IMR-90 (cell line): ENCODE measurements around the gene AGPAT1. TPM values are rescaled to one million over a fixed set of nuclear protein-coding genes. Genes with fewer than 3 reads are reported as not detected.

Experiments used
- ATAC-seq: fragments of 200-7000 bp; cut with Tn5 transposase; 2 replicates; pipeline ENCODE4 v1.9.1; 2020; ENCODE audit warnings: low read depth, mild to moderate bottlenecking, moderate library complexity
- BruUV-seq: library from RNA; stranded (reverse); fragments of 400-500 nt; replicated peaks from 2 replicates; lab custom pipeline; 2021; lab: Mats Ljungman, UMichigan
- CTCF ChIA-PET: fragments of 300-600 bp; formaldehyde crosslinking; extraction: SDS; loops from one replicate; lab custom pipeline; 2021; ENCODE audit warnings: antibody characterized with exemption; lab: Yijun Ruan, JAX
- POLR2A ChIA-PET: fragments of 300-600 bp; sonication (Branson Sonifier 250); formaldehyde crosslinking; loops from one replicate; lab custom pipeline; 2022; ENCODE audit warnings: antibody characterized with exemption; ENCODE audit not compliant: unreplicated experiment; lab: Charles Lee
- DNase-seq: peaks from one replicate; pipeline ENCODE4 v3.0.0; 2013
- H2AFZ ChIP-seq: replicated peaks from 2 replicates; pipeline ENCODE3; 2013; ENCODE audit warnings: low read length, mild to moderate bottlenecking; ENCODE audit not compliant: poor library complexity
- H2AK5ac ChIP-seq: 2 replicates; pipeline ENCODE4 v1.6.1; 2013; ENCODE audit warnings: low read depth, low read length, inconsistent platforms
- H2AK9ac ChIP-seq: replicated peaks from 2 replicates; pipeline ENCODE3; 2013; ENCODE audit warnings: mild to moderate bottlenecking, low read depth, low read length, moderate library complexity; ENCODE audit not compliant: poor library complexity
- H2BK120ac ChIP-seq: 2 replicates; pipeline ENCODE4 v1.6.1; 2013; ENCODE audit warnings: low read depth, low read length, inconsistent platforms
- H2BK15ac ChIP-seq: 3 replicates; pipeline ENCODE4 v1.6.1; 2013; ENCODE audit warnings: low read depth, low read length, inconsistent platforms
- H2BK20ac ChIP-seq: 2 replicates; pipeline ENCODE4 v1.6.1; 2013; ENCODE audit warnings: low read depth, mild to moderate bottlenecking, inconsistent platforms, low read length, moderate library complexity
- H2BK5ac ChIP-seq: 2 replicates; pipeline ENCODE4 v1.6.1; 2013; ENCODE audit warnings: mild to moderate bottlenecking, low read depth, low read length, inconsistent platforms; ENCODE audit not compliant: poor library complexity, severe bottlenecking
- H3K14ac ChIP-seq: replicated peaks from 2 replicates; pipeline ENCODE4 v1.6.1; 2013; ENCODE audit warnings: low read depth, low read length, inconsistent platforms
- H3K18ac ChIP-seq: 2 replicates; pipeline ENCODE4 v1.6.1; 2013; ENCODE audit warnings: low read depth, low read length, control low read depth
- H3K23ac ChIP-seq: 2 replicates; pipeline ENCODE4 v1.6.1; 2013; ENCODE audit warnings: low read depth, low read length, inconsistent platforms
- H3K27ac ChIP-seq: 2 replicates; pipeline ENCODE4 v1.5.1; 2013; ENCODE audit warnings: mild to moderate bottlenecking, control low read depth, low read length; ENCODE audit not compliant: insufficient read depth
- H3K27me3 ChIP-seq: 2 replicates; pipeline ENCODE4 v1.6.1; 2013; ENCODE audit warnings: low read length; ENCODE audit not compliant: control insufficient read depth, insufficient read depth
- H3K36me3 ChIP-seq: 2 replicates; pipeline ENCODE4 v1.6.1; 2013; ENCODE audit warnings: low read length, mixed read lengths; ENCODE audit not compliant: control insufficient read depth, insufficient read depth
- H3K4ac ChIP-seq: 2 replicates; pipeline ENCODE4 v1.6.1; 2013; ENCODE audit warnings: low read depth, low read length, inconsistent platforms
- H3K4me1 ChIP-seq: 2 replicates; pipeline ENCODE4 v1.6.1; 2013; ENCODE audit warnings: low read length, mixed read lengths; ENCODE audit not compliant: control insufficient read depth, insufficient read depth
- H3K4me2 ChIP-seq: 2 replicates; pipeline ENCODE4 v1.6.1; 2013; ENCODE audit warnings: low read depth, mild to moderate bottlenecking, control low read depth, low read length, moderate library complexity
- H3K4me3 ChIP-seq: 2 replicates; pipeline ENCODE4 v1.5.1; 2013; ENCODE audit warnings: low read depth, mild to moderate bottlenecking, control low read depth, low read length, moderate library complexity; ENCODE audit not compliant: insufficient read depth
- H3K56ac ChIP-seq: 2 replicates; pipeline ENCODE4 v1.6.1; 2013; ENCODE audit warnings: low read length, inconsistent platforms; ENCODE audit not compliant: insufficient read depth; ENCODE audit errors: extremely low read depth
- H3K79me1 ChIP-seq, 2 experiments: 2 replicates each; pipeline ENCODE4 v1.6.1; 2013; ENCODE audit warnings: low read length in 2 of 2, inconsistent platforms in 1 of 2, low read depth in 1 of 2
- H3K9ac ChIP-seq: 2 replicates; pipeline ENCODE4 v1.6.1; 2013; ENCODE audit warnings: low read depth, low read length, control low read depth
- H3K9me1 ChIP-seq: 2 replicates; pipeline ENCODE4 v1.6.1; 2013; ENCODE audit warnings: low read length, inconsistent platforms; ENCODE audit not compliant: insufficient read depth
- H3K9me3 ChIP-seq: 2 replicates; pipeline ENCODE4 v1.6.1; 2013; ENCODE audit warnings: low read length; ENCODE audit not compliant: control insufficient read depth, insufficient read depth
- H4K20me1 ChIP-seq: 2 replicates; pipeline ENCODE4 v1.6.1; 2013; ENCODE audit warnings: low read length, inconsistent platforms; ENCODE audit not compliant: insufficient read depth
- H4K5ac ChIP-seq: 2 replicates; pipeline ENCODE4 v1.6.1; 2013; ENCODE audit warnings: mild to moderate bottlenecking, low read depth, low read length, control low read depth
- H4K8ac ChIP-seq, 2 experiments: 2 replicates each; pipeline ENCODE4 v1.6.1; 2013; ENCODE audit warnings: low read depth in 2 of 2, low read length in 2 of 2, control low read depth in 1 of 2, inconsistent platforms in 1 of 2
- H4K91ac ChIP-seq: 2 replicates; pipeline ENCODE4 v1.6.1; 2013; ENCODE audit warnings: low read depth, low read length, inconsistent platforms; ENCODE audit not compliant: insufficient read depth
- CEBPB ChIP-seq: IDR thresholded peaks from 2 replicates; pipeline ENCODE4 v1.6.1; 2012; ENCODE audit warnings: low read depth, low read length, improper control_type of control experiment
- CHD1 ChIP-seq: IDR thresholded peaks from 2 replicates; pipeline ENCODE4 v1.6.1; 2012; ENCODE audit warnings: low read depth, low read length, improper control_type of control experiment
- CTCF ChIP-seq: conservative IDR thresholded peaks from 2 replicates; pipeline ENCODE4 v1.5.1; 2012; ENCODE audit warnings: mild to moderate bottlenecking, low read depth, low read length, improper control_type of control experiment
- ELK1 ChIP-seq: fragments of 150-350 bp; IDR thresholded peaks from 2 replicates; pipeline ENCODE4 v1.6.1; 2016; ENCODE audit warnings: low read depth, mild to moderate bottlenecking, low read length, moderate library complexity, borderline replicate concordance
- FOS ChIP-seq: fragments of 150-350 bp; IDR thresholded peaks from 2 replicates; pipeline ENCODE4 v1.6.1; 2016; ENCODE audit warnings: low read depth, low read length
- MAFK ChIP-seq: IDR thresholded peaks from 2 replicates; pipeline ENCODE4 v1.6.1; 2012; ENCODE audit warnings: low read depth, low read length, improper control_type of control experiment
- MAZ ChIP-seq: IDR thresholded peaks from 2 replicates; pipeline ENCODE4 v1.6.1; 2012; ENCODE audit warnings: low read depth, mild to moderate bottlenecking, low read length, improper control_type of control experiment, moderate library complexity, borderline replicate concordance
- NFE2L2 ChIP-seq: fragments of 150-350 bp; IDR thresholded peaks from 2 replicates; pipeline ENCODE4 v1.6.1; 2016; ENCODE audit warnings: low read depth, mild to moderate bottlenecking, low read length
- POLR2A ChIP-seq: IDR thresholded peaks from 2 replicates; pipeline ENCODE4 v1.6.1; 2012; ENCODE audit warnings: mild to moderate bottlenecking, low read depth, low read length
- RAD21 ChIP-seq: IDR thresholded peaks from 2 replicates; pipeline ENCODE4 v1.6.1; 2012; ENCODE audit warnings: low read length, improper control_type of control experiment
- RCOR1 ChIP-seq: IDR thresholded peaks from 2 replicates; pipeline ENCODE4 v1.6.1; 2012; ENCODE audit warnings: mild to moderate bottlenecking, low read length, improper control_type of control experiment; ENCODE audit not compliant: insufficient replicate concordance
- RFX5 ChIP-seq: IDR thresholded peaks from 2 replicates; pipeline ENCODE4 v1.8.0; 2012; ENCODE audit warnings: low read depth, mild to moderate bottlenecking, low read length, moderate library complexity
- SMC3 ChIP-seq: fragments of 150-350 bp; IDR thresholded peaks from 2 replicates; pipeline ENCODE4 v1.6.1; 2016; ENCODE audit warnings: low read depth, mild to moderate bottlenecking, antibody characterized with exemption, low read length, moderate library complexity
- WGBS, 2 experiments: methylation state at CpG; one replicate each; pipeline versions ENCODE4 v1.1.5 to v1.1.7; 2013; ENCODE audit warnings: missing lambda C conversion rate in 2 of 2; ENCODE audit not compliant: insufficient read length in 1 of 2; ENCODE audit errors: extremely low coverage in 2 of 2; 5-methylcytosine and 5-hydroxymethylcytosine counted together
- dilution Hi-C: fragments of 300-500 bp; cut with HindIII; formaldehyde crosslinking; loops from one replicate; pipeline ENCODE4 v1.14.3; 2018; ENCODE audit warnings: low sequenced_read_pairs; ENCODE audit not compliant: unreplicated experiment
- in situ Hi-C: fragments of 300-500 bp; cut with MboI; formaldehyde crosslinking; loops from 3 replicates; pipeline ENCODE4 v1.14.3; 2019; ENCODE audit warnings: low sequenced_read_pairs, inconsistent platforms, mixed read lengths
- intact Hi-C: fragments of 100-400 bp; cut with micrococcal nuclease; formaldehyde crosslinking; loops from 2 replicates; pipeline ENCODE4 v1.10.0; 2022
- polyA plus RNA-seq, 3 experiments: library from polyadenylated mRNA; depleted of rRNA; stranded (reverse); fragments of >200 nt; gene quantifications; 2 replicates each; pipeline ENCODE4 v1.2.3, GENCODE V29; 2012; ENCODE audit warnings: low replicate concordance in 1 of 3
- total RNA-seq: library from RNA; depleted of rRNA; stranded (reverse); fragments of >200 nt; gene quantifications from 2 replicates; pipeline ENCODE4 v1.2.3, GENCODE V29; 2012
- TF ChIP-seq, protein P1 (sequence below): fragments of 150-350 bp; IDR thresholded peaks from 2 replicates; pipeline ENCODE4 v1.6.1; 2017; ENCODE audit warnings: mild to moderate bottlenecking, antibody characterized with exemption, low read length, low read depth

The AGPAT1 gene
- total and polyA plus RNA-seq, 2 of the 4 experiments (the other 2 are of a cell fraction) = 27.2 to 116 TPM

DNA sequence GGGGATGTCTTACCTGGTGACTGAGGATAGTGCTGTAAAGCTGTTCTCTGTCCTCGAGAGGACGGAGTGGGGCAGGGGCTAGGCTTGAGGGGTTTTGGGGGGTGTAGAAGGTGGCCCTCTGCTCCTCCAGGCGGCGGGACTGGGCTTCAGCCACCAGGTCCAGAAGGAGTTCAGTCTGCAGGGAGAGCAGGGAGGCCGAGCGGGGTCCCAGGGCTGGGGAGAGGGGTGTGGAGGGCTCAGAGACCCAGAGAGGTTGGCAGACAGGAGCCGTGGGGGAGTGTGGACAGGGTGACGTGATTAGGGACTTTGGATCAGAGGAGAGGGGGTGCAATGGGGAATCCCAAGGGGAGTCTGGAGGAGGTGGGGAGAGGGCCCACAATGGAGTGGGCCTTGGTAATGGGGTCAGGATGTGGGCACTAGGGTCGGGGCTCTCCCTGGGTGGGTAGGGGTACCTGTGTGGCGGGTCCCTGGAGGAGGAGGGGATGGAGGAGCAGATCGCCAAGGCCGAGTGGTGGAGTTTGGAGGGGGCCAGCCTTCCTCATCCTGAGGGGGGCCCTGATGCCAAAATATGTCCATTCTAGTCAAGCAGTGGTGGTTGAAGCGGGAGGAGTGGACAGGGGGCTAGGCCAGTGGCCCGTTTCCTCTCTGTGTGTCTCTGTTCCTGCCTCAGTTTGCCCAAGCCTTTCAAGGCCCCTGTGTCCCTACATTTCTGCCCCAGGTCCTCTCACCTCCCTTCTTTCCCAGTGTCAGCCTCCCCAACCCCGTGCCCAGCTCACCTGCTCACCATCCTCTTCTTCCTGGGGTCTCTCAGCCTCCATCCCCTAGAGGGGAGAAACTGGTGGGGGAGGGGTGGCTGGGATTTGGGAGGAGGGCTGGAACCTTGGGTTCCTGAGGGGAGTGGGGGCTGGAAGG is 16.1 kb upstream of the AGPAT1 start:
- H3K9me1 ChIP-seq = peaks cover 23% of the 10 kb centered on the region
- no peaks in the 10 kb centered on the region for H4K20me1 ChIP-seq
- ATAC-seq (no peak), DNase-seq (no peak)
- no peak overlapping the region for H3K56ac ChIP-seq
- H2BK120ac ChIP-seq = peak overlapping the region; percentile 85
- peak overlapping the region; percentile 95 for H2BK5ac ChIP-seq
- H3K36me3 ChIP-seq = peaks cover 11% of the 10 kb centered on the region
- H3K23ac ChIP-seq = no peak overlapping the region
- in situ Hi-C loops (loop anchor here (5.0 to 25.0 kb wide), 2 partner anchors 75 to 770 kb away; partner anchors contain the start of genes BRD2 and HLA-DMA), dilution Hi-C loops (no loop called here), intact Hi-C loops (no loop called here)
- H3K9ac ChIP-seq = no peak overlapping the region
- H3K18ac ChIP-seq = peak overlapping the region; percentile 72
- BruUV-seq = no TSS peak
- H3K27ac ChIP-seq = peak overlapping the region; percentile 77
- peak overlapping the region; percentile 100 for H2AK5ac ChIP-seq
- H3K4me2 ChIP-seq = peak overlapping the region; percentile 67
- H2BK20ac ChIP-seq = peak overlapping the region; percentile 75
- peak overlapping the region; percentile 41; the same call in 1 of the 2 replicates for H3K14ac ChIP-seq
- peak overlapping the region; percentile 9 for H2AFZ ChIP-seq
- H3K9me3 ChIP-seq = no peaks in the 10 kb centered on the region
- peak overlapping the region; percentile 98 for H2AK9ac ChIP-seq
- peak overlapping the region; percentile 70 for H2BK15ac ChIP-seq
- no peaks in the 10 kb centered on the region for H3K27me3 ChIP-seq
- no peak overlapping the region for H3K4me3 ChIP-seq
- WGBS, 2 experiments = 70% methylated on average over 3 of the region's 15 CpGs; no CpG with 5 or more reads in 1 of the 2 experiments
- H4K8ac ChIP-seq = peak overlapping the region; percentile 77 to 97
- peak overlapping the region; percentile 98 for H3K4ac ChIP-seq
- H3K79me1 ChIP-seq = peaks cover 24 to 65% of the 10 kb centered on the region in 2 experiments
- H4K5ac ChIP-seq = peak overlapping the region; percentile 95
- CTCF ChIA-PET = no interaction called here
- peak overlapping the region; percentile 97 for H4K91ac ChIP-seq
- POLR2A ChIA-PET = no interaction called here
- H3K4me1 ChIP-seq = peaks cover 15% of the 10 kb centered on the region
- TF ChIP-seq RCOR1 (no peak), MAFK (no peak), ELK1 (no peak), RFX5 (no peak), CHD1 (no peak), MAZ (no peak), RAD21 (no peak), NFE2L2 (no peak), CEBPB (no peak), POLR2A (no peak), SMC3 (no peak), CTCF (no peak), FOS (no peak)
- TF ChIP-seq, protein P1, sequence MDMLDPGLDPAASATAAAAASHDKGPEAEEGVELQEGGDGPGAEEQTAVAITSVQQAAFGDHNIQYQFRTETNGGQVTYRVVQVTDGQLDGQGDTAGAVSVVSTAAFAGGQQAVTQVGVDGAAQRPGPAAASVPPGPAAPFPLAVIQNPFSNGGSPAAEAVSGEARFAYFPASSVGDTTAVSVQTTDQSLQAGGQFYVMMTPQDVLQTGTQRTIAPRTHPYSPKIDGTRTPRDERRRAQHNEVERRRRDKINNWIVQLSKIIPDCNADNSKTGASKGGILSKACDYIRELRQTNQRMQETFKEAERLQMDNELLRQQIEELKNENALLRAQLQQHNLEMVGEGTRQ = no peak
